ENCODE results near the gene TMTC2.

TMTC2 gene

DNA sequence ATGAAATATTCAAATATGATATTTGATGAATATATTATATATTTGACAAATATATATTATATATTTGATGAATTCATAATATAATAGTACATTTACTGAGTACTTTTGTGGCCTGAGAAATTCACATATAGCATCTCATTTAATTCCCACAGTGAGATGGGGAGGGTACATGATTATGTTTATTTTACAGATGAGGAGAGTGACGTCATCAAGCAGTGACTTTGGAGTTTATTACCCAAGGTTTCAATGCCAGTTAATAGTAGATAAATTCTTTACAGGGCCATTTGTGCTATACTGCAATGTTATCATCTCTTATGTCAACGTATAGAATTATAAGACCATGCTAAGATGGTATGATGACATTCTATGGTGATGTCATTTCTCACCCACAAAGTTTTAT is 352.7 kb downstream of the TMTC2 start:
- DNase-seq = no peak

DNA sequence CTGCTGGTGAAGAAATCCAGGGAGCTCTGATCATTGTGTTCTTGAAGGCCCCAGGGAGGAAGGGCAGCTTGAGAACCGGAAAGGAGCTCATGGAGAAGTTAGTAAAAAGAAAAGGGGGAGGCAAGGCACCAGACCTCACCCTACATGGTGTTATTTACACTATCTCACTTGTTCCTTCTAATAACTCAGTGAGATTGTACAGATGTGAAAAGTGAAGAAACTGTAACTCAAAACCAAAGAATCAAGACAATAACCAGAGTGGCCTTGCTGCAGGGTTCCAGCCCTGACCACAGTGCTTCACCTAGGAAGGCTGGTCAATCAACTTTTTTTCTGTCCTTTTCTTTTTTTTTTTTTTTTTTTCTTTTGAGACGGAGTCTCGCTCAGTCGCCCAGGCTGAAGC is 353.6 kb downstream of the TMTC2 start:
- DNase-seq = no peak

DNA sequence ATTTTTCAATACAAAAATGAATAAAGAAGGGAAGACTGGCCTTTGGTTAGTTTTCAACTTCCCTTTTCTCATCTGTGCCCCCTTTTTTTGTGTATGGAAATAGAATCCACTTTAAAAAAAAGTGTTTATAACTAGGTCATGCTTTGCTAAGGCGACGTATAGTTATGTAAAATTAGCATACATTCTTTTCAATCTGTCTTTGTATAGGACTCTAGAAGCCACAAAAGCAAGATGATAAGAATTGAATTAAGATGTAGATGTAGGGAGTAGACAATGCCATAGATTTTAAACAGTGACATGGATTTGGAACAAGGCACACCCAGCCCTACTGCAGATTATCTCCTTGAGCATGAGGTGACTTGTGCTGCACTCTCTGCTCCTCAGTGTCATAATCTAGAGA is 354.3 kb downstream of the TMTC2 start:
- no peak for DNase-seq

DNA sequence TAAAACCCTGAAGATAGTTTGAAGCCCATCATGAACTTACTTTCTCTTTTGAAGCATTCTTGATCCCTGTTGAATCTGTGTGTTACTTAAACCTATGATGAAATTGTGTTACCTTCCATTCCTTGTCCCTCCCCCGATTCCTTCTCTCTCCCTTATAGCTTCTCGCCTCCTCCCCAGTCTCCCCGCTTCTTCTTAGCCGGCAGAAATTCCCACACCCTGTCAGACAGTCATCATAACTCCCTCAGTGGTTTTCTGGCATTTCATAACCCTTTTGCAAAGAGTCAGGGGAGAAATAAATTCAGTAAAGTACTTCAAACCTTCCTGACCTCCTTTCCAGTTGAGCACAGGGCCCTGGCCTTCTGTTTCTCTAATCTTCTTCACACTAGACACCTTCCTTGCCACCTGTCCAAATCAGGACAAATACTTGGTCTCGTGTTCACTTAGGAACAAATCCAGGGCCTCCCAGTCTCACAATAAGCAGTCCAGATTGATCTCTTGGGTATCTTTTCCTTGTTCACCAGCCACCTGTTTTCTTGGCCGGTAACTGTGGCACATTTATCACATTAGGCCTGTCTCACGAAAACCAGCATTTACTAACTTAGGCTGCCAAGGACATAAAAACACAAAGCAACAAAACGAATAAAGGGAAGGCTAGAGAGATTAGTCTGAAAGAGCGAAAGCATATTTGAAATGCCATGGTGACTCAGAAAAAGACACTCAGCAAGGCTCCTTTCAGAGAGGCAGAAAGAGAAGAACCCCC is 355.9 kb downstream of the TMTC2 start:
- DNase-seq = no peak

DNA sequence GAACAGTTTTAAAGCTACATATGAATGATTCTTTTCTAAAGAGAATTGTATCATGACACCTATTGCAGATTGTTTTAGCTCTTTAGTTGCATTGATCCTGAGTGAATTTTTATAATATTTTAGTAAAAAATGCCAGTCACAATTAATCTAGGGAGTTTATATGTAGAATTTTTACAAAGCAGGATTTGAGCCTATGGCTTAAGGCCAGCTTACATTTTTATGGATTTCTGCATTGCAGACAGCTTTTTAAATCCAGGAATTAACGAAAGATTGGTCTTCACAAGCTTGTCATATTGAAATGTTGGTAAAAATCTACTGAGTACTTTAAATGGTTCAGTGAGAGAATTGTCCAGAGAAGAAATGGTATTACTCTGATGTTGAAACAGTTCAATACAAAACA is 358.0 kb downstream of the TMTC2 start:
- DNase-seq = no peak

DNA sequence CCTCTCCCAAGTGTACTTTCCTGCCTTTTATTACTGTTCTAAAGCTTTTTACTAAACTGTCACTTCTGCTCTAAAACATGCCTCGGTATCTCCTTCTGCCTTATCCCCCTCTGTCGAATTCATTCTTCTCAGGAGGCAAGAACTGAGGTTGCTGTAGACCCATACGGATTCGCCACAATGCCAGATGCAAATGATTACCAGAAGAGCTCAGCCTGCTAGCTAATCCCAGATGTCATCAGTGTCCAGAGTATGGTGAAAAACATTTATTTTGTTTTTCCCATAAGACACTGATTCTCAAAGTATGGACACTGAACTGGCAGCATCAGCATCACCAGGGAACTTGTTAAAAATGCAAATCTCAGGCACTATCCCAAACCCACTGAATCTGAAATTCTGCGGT is 359.3 kb downstream of the TMTC2 start:
- DNase-seq = no peak

DNA sequence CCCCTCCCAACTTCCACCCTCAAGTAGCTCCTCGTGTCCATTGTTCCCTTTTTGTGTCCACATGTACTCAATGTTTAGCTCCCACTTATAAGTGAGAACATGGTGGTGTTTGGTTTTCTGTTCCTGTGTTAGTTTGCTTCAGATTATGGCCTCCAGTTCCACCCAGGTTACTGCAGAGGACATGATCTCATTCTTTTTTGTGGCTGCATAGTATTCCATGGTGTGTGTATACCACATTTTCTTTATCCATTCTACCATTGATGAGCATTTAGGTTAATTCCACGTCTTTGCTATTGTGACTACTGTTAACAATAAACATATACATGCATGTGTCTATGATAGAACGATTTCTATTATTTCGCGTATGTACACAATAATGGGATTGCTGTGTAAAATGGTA is 362.6 kb downstream of the TMTC2 start:
- DNase-seq = no peak

DNA sequence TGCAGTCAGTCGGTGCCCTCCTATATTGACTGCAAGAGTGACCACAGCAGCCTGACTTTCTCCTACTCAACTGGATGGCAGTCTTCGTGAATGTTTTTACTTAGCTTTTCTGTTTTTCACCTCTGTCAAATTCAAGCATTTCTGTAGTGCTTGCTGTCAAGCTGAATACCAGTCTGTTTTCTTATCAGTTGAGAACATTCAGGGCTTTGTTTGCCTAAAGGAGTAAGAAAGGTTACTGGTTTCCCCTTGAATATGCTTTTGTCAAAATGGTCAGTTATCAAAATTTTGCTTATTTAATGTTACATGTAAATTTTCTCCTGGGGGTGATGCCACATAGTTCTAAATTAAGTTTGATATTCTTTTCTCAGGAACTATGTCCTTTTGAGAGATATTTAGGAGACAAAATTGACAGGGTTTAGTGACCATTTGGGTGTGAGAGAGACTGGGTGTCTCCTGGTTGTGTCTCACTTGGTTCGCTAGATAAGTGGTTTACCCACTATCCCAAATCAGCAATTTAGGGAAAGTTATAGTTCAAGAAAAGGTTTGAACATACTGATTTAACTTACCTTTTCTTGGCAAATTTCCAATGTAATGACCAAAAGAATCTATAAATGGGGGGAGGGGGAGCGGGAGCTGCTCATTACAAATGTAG is 366.3 kb downstream of the TMTC2 start:
- DNase-seq = no peak

DNA sequence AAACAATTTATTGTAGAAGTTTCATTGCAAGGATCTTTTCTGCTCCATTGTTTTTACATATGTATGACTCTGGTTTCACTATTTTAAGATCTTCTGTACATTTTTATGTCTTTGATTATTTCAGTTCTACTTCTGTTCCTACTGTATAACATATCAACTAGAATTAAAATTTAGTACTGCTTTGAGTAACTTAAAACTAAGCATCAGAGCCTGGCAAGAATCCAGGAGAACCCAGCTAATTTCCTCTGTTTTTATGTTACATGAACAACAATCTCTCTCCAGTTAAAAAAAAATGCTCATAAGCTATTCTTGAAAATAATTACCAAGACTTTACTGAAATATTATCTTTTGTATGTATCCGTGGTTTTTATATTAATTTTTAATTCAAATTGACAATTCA is 370.7 kb downstream of the TMTC2 start:
- no peak for DNase-seq

DNA sequence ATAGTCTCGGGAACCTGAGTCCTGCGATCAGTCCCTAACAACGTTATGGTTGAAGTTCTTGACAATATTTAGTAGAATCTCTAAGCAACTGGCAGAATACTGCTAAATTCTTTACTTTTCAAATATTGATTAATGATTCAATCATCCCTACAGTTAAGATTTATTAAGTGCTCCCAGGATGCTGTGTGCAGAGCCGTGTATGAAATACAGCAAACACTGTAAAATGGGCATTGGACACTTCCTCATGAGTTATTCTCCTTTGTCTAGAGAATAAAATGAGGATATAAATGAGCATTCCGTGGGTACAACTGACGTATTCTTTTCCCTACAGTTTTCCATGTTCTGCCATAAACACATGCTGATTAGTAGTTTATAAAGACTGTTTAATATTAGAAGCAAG is 372.4 kb downstream of the TMTC2 start:
- no peak for DNase-seq

DNA sequence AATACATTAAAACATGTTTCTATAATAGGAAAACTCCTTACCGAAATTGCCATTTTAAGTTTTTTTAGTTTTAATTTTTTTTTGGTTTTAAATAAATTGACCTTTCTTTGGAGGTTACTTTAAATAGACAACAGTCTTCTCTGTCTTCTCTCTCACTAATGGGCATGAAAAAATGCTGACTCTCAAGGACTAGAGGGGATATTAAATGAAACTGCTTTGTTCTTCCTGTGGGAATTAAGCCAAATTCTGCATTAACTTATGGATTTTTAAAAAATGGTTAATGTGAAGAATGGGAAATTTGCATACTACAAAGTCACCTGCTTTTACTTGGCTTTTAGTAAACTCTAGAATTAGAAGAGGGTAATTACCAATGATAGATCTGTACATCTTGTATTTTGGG is 378.9 kb downstream of the TMTC2 start:
- no peak for DNase-seq

DNA sequence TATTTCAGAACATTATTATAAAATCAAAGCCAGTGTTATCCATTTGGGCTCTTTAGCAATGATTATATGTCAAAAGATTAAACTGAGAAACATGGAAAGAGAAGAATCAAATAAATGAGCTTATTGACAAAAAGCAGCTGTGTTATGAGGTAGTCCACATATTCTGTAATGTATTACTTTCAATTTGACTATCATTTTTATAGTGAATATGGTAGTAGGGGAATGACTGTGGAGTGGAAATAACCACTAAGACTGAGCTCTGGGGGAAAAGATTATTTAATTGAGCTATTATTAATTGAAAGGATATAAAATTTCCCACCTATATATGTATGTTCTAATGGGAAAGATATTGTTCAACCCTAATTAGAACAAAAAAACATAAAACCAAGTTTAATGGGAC is 381.3 kb downstream of the TMTC2 start:
- DNase-seq = no peak

DNA sequence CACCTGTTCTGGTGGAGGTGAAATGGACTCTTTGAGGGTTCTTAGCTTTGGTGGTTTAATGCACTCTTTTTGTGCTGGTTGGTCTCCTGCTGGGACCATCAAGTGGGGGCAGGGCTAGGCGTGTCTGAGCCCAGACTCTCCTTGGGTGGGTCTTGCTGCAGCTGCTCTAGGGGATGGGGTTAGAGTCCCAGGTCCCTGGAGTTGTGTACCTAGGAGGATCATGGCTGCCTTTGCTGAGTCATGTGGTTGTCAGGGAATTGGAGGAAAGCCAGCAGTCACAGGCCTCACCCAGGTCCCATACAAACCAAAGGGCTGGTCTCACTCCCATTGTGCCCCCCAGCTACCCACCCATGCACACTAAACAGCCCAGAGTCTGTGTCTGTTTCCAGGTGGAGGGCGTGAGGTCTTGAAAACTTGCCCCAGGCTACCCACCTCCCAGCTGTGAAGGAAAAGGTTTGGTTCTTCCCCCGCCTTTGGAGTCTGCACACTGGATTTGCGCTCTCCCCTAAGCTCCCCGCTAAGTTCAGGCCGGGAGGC is 387.7 kb downstream of the TMTC2 start:
- DNase-seq = no peak

DNA sequence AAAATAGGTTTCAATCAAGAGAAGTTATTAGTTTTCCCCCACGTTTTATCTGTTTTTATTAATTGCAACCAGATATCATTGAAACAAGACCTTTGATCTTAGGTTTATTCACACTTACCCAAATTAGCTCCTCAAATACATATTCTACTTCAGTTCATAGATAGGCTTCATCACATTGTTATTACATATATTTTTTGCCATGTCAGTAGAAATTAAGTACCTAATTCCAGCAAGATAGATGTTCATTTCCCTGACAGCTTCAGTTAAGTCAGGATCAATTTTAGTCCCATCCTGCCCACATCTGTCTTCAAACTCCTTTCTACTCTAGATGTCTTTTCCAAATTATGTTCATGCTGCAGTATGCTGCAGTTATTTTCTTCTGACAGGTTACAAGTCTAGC is 388.8 kb downstream of the TMTC2 start:
- no peak for DNase-seq

DNA sequence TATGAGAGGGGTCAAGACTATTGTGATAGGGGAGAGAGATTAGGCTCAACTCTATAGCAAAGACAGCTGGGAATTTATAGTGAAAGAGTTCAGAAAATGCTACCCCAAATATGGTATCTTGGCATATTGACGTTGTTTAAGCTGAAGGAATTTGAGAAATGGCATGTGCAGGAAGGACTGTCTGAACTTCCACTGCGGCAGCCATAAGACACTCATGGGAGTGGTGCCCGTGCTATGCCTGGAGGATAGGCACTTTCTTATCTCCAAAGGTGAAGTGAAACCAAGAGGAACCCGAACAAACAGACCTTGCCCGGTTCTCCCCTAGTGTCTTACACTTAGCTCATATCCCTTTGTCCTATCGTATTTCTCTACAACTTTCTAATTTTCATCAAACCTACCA is 390.3 kb downstream of the TMTC2 start:
- DNase-seq = no peak

DNA sequence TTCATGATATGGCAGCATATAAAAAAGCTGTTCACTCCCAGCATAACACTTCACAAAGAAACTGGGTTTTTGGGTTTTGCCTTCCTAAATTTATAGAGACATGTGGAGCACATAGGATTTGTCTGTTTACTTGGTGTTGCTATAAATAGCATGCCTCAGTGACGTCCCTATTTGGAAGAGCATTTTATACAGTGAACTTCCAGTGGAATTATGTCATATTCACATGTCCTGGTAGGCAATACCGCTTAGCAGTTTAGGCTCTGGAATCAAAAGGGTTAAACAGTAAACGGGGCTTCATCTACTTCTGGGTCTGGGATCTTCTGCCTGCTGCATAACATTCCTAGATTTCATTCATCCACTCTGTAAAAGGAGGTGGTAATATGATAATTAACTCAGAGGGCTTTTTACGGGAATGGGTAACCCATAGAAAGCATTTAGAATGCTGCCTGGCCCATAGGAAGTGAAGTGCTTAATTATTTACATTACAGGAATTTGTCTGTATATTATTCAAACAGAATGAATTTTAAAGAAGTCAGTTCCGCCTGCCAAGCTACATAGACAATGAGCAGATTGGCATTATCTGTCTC is 396.1 kb downstream of the TMTC2 start:
- DNase-seq = no peak

DNA sequence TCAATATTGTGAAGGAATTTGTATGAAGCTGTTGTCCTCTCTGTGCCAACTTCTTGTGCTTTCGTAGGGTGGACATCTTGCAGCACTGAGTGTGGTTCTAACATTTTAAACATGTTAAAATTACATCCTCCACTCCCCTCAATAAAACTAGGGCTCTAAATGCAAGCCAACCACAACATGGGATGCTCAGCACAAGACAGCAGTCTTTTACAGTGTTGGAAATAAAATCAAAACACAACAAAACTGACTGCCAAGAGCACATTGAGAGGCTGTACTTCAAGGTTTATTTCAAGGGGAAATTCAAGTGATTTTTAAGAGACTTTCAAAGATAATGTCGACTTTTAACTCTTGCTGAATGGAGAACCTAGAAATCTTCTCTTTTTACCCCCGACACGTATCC is 396.9 kb downstream of the TMTC2 start:
- no peak for DNase-seq

DNA sequence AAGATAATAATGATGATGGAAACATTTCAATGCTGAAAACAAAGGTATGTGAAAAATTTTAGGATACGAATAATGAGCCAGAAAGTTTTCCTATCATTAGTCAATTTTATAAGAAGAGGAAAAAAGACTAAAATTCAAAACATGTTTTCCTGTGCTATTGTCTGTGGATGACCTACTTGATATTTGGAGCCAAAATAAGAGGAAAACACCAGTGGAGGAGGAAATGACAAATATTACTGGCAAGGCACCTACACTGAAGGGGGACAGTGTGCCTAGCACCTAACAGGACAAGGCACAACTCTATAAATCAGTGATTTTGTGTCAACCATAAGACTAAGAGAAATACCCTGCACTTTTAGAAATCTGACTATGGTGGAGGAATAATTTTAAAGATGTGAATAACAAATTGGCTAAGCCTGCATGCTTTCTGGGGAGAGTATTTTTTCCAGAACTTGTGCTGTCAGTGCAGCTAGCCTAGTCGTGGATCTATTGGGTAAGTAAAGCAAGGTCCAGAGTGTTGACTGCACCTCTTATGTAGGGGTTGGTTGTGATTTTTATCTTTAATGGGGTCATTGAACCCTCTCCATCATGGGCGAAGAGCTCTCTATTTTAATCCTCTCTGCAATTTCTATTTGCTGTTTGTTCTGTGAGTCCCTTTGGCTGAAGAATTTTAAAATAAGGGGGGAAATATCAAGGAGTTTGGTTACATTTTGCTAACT is 398.0 kb downstream of the TMTC2 start:
- DNase-seq = no peak

DNA sequence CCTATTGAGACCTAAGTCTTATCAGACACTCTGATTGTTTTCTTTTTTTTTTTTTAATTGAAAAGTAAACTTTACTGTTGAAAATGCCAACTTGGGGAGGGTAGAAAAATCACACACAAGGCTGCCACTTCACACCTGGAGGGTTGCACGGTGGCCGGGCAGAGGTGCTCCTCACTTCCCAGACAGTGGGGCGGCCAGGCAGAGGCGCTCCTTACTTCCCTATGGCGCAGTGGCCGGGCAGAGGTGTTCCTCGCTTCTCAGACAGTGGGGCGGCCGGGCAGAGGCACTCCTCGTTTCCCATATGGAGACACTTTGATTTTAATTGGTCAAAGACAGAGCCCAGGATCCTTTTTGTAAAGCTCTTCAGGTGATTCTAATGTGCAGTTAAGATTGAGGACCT is 399.3 kb downstream of the TMTC2 start:
- no peak for DNase-seq

DNA sequence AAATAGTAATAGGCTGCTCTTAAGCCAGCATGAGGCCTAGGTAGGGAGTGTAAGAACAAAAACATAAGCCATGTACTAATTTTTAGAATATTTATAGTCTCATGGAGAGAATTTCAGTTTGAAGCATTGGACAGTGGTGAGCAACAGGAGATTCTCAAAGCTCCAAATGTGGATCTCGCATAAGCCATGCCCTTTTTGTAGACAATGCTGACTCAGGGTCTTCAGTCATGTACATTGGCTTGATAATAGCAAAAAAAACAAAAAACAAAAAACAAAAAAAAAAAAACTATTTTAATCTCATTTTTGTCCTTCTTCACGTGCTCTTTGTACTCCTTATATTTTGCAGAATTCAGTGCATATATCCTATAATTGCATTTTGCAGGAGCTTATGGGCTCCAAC is 402.9 kb downstream of the TMTC2 start:
- DNase-seq = no peak

DNA sequence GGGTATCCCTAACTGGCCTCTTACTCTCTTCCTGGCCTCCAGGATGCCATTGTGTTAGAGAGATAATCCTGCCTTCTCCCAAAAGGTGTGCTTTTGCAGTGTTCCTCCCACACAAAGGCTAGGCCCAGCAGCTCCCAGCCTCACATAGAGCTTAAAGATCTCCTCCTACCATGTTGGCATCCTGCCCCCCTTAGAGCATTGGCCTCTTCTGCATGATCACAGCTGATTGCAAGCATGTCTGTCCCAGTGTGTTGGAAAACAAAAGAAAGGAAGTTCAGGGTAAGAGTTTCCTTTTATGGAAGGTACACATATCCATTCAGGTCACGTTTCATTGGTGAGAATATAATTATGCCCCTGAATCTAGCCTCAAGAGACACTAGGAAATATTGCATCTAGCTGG is 405.4 kb downstream of the TMTC2 start:
- DNase-seq = no peak

DNA sequence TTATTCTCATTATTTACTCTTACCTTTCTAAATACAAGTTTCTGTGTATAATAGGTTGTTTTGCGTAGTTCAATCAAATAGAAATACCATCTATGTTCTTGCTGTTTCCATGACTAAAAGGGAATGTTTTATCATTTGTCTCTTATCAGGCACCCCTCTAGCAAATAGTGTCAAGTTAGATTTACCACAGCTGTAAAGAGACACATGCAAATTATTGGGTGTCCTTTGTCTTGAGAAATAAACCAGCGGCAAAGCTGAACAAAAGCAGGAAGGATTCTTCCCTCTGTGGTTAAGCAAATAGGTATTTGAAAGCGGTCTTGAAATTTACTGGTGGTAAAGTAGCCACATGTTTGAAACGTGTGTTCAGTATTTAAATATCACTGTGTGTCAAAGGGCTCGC is 405.9 kb downstream of the TMTC2 start:
- DNase-seq = no peak

DNA sequence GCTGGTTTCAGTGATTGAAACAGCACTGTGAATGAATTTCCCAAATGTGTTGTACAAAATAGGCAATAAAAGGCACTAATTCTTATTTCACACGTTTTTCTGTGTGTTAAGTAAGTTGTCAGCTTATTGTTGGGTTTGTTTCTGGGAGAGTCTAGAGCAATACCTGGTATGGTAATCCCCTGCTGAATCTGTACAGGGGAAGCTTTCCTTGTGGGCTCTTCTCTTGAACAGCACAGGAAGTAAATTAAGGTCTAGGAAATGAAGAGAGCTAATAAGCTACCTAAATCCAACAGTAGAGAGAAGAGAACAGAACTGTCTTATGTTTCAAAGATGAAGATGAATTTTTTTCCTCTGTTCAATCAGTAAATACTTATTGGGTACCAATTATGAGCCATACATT is 406.7 kb downstream of the TMTC2 start:
- DNase-seq = no peak
